ENCODE data around the gene HRH2.

DNA sequence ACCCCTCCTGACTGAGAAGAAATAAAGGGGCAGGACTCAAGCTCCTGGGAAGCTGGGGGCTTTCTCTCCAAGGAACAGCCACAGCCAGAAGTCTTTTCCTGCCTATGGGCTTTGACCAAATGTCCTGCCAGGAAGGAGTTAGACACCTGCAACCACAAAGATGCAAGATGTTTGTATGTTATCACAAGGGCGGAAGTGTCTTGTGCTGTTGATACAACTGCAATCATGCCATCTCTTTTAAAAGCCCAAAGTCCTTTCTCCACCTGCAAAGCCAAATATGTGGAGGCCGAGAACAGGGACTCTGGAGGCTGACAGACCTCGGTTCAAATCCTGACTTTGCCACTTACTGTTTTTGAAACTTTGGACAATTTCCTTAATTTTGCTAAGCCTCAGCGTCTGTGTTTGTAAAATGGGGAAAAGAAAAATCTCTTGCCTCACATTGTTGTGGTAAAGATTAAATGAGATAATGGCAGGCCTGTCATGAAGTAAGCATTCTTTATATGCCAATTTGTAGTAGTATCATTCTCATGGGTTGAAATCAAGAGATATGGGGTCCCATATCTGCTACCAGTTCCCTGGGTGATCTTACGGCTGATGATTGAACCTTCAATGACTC lies 17.0 kb downstream of the HRH2 start:
- TF ChIP-seq, protein P1, sequence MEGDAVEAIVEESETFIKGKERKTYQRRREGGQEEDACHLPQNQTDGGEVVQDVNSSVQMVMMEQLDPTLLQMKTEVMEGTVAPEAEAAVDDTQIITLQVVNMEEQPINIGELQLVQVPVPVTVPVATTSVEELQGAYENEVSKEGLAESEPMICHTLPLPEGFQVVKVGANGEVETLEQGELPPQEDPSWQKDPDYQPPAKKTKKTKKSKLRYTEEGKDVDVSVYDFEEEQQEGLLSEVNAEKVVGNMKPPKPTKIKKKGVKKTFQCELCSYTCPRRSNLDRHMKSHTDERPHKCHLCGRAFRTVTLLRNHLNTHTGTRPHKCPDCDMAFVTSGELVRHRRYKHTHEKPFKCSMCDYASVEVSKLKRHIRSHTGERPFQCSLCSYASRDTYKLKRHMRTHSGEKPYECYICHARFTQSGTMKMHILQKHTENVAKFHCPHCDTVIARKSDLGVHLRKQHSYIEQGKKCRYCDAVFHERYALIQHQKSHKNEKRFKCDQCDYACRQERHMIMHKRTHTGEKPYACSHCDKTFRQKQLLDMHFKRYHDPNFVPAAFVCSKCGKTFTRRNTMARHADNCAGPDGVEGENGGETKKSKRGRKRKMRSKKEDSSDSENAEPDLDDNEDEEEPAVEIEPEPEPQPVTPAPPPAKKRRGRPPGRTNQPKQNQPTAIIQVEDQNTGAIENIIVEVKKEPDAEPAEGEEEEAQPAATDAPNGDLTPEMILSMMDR (IDR thresholded peaks at IDR 0.05): no peak
- TF ChIP-seq POLR2A (IDR thresholded peaks at IDR 0.05): no peak
